ENCODE measurements around the gene MYOM3.

GRCh38 chr1:24022581-24023361 lies 89.2 kb downstream of the MYOM3 start:
- TF ChIP-seq, protein P1, sequence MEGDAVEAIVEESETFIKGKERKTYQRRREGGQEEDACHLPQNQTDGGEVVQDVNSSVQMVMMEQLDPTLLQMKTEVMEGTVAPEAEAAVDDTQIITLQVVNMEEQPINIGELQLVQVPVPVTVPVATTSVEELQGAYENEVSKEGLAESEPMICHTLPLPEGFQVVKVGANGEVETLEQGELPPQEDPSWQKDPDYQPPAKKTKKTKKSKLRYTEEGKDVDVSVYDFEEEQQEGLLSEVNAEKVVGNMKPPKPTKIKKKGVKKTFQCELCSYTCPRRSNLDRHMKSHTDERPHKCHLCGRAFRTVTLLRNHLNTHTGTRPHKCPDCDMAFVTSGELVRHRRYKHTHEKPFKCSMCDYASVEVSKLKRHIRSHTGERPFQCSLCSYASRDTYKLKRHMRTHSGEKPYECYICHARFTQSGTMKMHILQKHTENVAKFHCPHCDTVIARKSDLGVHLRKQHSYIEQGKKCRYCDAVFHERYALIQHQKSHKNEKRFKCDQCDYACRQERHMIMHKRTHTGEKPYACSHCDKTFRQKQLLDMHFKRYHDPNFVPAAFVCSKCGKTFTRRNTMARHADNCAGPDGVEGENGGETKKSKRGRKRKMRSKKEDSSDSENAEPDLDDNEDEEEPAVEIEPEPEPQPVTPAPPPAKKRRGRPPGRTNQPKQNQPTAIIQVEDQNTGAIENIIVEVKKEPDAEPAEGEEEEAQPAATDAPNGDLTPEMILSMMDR (IDR thresholded peaks at IDR 0.05; ENCODE audit: low read length) = no peak
- TF ChIP-seq EZH2 (optimal IDR thresholded peaks at IDR 0.05; ENCODE audit: low read depth, low read length) (no peak), EZH2phosphoT487 (IDR thresholded peaks at IDR 0.05; ENCODE audit: low read length) (no peak)
